ENCODE results near the gene EFL1. TPM values are rescaled to one million over a fixed set of nuclear protein-coding genes. Genes with fewer than 3 reads are reported as not detected.

EFL1 gene
- total and polyA plus RNA-seq, 10 of the 15 experiments (the other 5 are each of a cell fraction or from before 2014, with no cell fraction given) = 6.2 to 42.3 (median 24.7) TPM

DNA sequence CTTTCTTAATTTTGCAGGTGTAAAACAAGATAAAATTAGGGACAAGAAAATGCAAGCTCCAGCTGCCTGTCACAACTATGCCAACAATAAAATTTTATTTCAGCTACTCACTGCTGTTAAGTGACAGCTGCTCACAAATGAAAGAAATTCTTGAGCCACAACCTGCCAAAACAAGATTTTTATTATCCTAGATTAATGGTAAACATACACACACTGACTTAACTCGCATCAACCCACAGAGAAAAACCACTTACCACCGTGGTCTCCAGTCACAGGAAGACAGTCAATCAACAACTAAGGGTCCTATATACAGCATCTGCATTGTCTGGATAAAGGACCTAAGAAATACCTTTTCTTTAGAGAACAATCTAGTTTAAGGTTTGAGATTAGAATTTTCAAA lies 31.3 kb downstream of the EFL1 start:
- RAD21 ChIA-PET (ENCODE audit: unreplicated experiment) = no interaction called here
- Histone ChIP-seq H3K4me2 (ENCODE audit: control insufficient read depth, insufficient read depth) (no peak overlapping the region), H3K4me3 (no peak overlapping the region), H3K36me3 (ENCODE audit: control insufficient read depth in 2 of 2, insufficient read depth in 2 of 2, low read length in 1 of 2) (peaks cover 0 to 2% of the 10 kb centered on the region in 2 experiments; a peak in 3 of 4 replicates), H4K20me1 (ENCODE audit: control insufficient read depth, insufficient read depth) (no peaks in the 10 kb centered on the region), H3K4me1 (ENCODE audit: control insufficient read depth, insufficient read depth, low read length) (no peaks in the 10 kb centered on the region), H3K79me2 (ENCODE audit: control insufficient read depth, insufficient read depth, low read length) (no peaks in the 10 kb centered on the region), H3K27me3 (replicated peaks in 1 of 2; ENCODE audit: control insufficient read depth in 2 of 2, insufficient read depth in 2 of 2, low read length in 1 of 2) (no peaks in the 10 kb centered on the region), H3K9me3 (replicated peaks; ENCODE audit: control insufficient read depth, insufficient read depth, low read length) (no peaks in the 10 kb centered on the region), H3K27ac (ENCODE audit: control insufficient read depth, insufficient read depth) (no peak overlapping the region), H3K9ac (ENCODE audit: control insufficient read depth, insufficient read depth, low read length) (no peak overlapping the region), H2AFZ (ENCODE audit: control insufficient read depth, low read depth, low read length) (no peak overlapping the region)
- BruUV-seq (replicated peaks) = no TSS peak
- ATAC-seq (no peak), FAIRE-seq (no peak), DNase-seq (ENCODE audit: low read depth, low spot score) (no peak)
- SMC1A ChIA-PET (ENCODE audit: uncharacterized antibody, unreplicated experiment) = no interaction called here
- intact Hi-C loops (cut with micrococcal nuclease; ENCODE audit: unreplicated experiment) = no loop called here
- in situ Hi-C loops (cut with MboI) = no loop called here
- POLR2A ChIA-PET = no interaction called here
- CTCF ChIA-PET = no interaction called here
- WGBS (ENCODE audit: insufficient coverage, insufficient replicate concordance, low lambda C conversion rate, missing lambda C conversion rate) = 49% methylated on average over 2 of the region's 2 CpGs
- TF ChIP-seq IRF4 (IDR thresholded peaks at IDR 0.05; ENCODE audit: low read depth, low read length) (no peak), HSF1 (IDR thresholded peaks at IDR 0.05; ENCODE audit: low read depth, low read length) (no peak), ZNF217 (IDR thresholded peaks at IDR 0.05) (no peak), RAD21 (IDR thresholded peaks at IDR 0.05; ENCODE audit: insufficient read depth, low read depth, low read length) (no peak), TBL1XR1 (IDR thresholded peaks at IDR 0.05; ENCODE audit: low read depth, low read length) (no peak), RAD51 (IDR thresholded peaks at IDR 0.05) (no peak), REST (IDR thresholded peaks at IDR 0.05; ENCODE audit: low read depth, low read length) (no peak), ATF7 (IDR thresholded peaks at IDR 0.05; ENCODE audit: low read depth) (no peak), SRF (IDR thresholded peaks at IDR 0.05; ENCODE audit: low read depth in 2 of 2, low read length in 2 of 2) (no peak), CBX5 (IDR thresholded peaks at IDR 0.05; ENCODE audit: low read depth) (no peak), HDAC6 (IDR thresholded peaks at IDR 0.05; ENCODE audit: unreplicated experiment) (no peak), FOS (IDR thresholded peaks at IDR 0.05; ENCODE audit: borderline replicate concordance, extremely low read depth, insufficient read length) (no peak), RBBP5 (conservative IDR thresholded peaks at IDR 0.05) (no peak)
- TF ChIP-seq, protein P1, sequence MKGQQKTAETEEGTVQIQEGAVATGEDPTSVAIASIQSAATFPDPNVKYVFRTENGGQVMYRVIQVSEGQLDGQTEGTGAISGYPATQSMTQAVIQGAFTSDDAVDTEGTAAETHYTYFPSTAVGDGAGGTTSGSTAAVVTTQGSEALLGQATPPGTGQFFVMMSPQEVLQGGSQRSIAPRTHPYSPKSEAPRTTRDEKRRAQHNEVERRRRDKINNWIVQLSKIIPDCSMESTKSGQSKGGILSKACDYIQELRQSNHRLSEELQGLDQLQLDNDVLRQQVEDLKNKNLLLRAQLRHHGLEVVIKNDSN (IDR thresholded peaks at IDR 0.05; ENCODE audit: borderline replicate concordance, extremely low read length, insufficient read depth, low read depth, low read length) = no peak
- TF ChIP-seq, protein P2, sequence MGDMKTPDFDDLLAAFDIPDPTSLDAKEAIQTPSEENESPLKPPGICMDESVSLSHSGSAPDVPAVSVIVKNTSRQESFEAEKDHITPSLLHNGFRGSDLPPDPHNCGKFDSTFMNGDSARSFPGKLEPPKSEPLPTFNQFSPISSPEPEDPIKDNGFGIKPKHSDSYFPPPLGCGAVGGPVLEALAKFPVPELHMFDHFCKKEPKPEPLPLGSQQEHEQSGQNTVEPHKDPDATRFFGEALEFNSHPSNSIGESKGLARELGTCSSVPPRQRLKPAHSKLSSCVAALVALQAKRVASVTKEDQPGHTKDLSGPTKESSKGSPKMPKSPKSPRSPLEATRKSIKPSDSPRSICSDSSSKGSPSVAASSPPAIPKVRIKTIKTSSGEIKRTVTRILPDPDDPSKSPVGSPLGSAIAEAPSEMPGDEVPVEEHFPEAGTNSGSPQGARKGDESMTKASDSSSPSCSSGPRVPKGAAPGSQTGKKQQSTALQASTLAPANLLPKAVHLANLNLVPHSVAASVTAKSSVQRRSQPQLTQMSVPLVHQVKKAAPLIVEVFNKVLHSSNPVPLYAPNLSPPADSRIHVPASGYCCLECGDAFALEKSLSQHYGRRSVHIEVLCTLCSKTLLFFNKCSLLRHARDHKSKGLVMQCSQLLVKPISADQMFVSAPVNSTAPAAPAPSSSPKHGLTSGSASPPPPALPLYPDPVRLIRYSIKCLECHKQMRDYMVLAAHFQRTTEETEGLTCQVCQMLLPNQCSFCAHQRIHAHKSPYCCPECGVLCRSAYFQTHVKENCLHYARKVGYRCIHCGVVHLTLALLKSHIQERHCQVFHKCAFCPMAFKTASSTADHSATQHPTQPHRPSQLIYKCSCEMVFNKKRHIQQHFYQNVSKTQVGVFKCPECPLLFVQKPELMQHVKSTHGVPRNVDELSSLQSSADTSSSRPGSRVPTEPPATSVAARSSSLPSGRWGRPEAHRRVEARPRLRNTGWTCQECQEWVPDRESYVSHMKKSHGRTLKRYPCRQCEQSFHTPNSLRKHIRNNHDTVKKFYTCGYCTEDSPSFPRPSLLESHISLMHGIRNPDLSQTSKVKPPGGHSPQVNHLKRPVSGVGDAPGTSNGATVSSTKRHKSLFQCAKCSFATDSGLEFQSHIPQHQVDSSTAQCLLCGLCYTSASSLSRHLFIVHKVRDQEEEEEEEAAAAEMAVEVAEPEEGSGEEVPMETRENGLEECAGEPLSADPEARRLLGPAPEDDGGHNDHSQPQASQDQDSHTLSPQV (IDR thresholded peaks at IDR 0.05) = no peak

All from GM12878 (cell line).